ENCODE results near the gene PPP1R14B.
A peak's percentile ranks its signal among the peaks of the same experiment; 100 is the strongest.

PPP1R14B gene

DNA sequence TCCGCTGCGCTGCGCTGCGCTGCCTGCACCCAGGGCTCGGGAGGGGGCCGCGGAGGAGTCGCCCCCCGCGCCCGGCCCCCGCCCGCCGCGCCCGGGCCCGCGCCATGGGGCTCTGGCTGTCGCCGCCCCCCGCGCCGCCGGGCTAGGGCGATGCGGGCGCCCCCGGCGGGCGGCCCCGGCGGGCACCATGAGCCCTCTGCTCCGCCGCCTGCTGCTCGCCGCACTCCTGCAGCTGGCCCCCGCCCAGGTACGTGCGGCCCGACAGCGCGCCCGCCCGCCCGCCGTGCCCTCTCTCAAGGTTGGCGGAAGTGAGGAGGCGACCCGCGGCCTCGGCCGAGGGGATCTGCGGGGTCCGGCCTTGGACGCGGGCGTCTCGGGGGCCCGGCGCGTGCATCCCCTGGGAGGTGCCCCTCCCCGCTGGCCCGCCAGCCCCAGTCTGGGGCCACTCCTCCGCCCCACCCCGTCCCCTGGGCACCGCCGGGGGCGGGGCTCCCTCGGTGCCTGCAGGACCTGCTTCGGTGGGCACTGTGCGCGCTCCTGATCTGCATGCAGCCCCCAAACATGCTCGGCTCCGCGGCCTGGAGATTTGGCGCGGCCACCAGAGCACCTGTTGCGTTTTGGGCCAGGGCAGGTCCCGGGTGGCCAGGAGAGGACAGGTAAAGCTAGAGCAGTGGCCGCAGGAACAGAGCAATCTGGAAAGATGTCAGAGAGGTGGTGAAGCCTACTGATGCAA lies 11.9 kb downstream of the PPP1R14B start:
- H3K27me3 ChIP-seq (ENCODE audit: insufficient read depth, poor library complexity, severe bottlenecking): no peaks in the 10 kb centered on the region
- H3K27ac ChIP-seq (replicated peaks): no peak overlapping the region
- TF ChIP-seq SPI1 (IDR thresholded peaks at IDR 0.05; ENCODE audit: borderline replicate concordance, low read depth) (no peak), POLR2AphosphoS5 (IDR thresholded peaks at IDR 0.05; ENCODE audit: low read depth) (no peak)
- TF ChIP-seq, protein P1, sequence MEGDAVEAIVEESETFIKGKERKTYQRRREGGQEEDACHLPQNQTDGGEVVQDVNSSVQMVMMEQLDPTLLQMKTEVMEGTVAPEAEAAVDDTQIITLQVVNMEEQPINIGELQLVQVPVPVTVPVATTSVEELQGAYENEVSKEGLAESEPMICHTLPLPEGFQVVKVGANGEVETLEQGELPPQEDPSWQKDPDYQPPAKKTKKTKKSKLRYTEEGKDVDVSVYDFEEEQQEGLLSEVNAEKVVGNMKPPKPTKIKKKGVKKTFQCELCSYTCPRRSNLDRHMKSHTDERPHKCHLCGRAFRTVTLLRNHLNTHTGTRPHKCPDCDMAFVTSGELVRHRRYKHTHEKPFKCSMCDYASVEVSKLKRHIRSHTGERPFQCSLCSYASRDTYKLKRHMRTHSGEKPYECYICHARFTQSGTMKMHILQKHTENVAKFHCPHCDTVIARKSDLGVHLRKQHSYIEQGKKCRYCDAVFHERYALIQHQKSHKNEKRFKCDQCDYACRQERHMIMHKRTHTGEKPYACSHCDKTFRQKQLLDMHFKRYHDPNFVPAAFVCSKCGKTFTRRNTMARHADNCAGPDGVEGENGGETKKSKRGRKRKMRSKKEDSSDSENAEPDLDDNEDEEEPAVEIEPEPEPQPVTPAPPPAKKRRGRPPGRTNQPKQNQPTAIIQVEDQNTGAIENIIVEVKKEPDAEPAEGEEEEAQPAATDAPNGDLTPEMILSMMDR (IDR thresholded peaks at IDR 0.05; ENCODE audit: insufficient read depth, low read length): no peak
- peak overlapping the region; percentile 53 for H3K4me3 ChIP-seq (replicated peaks; ENCODE audit: insufficient read depth, low read length)
- no peak for DNase-seq (ENCODE audit: low read depth in 1 of 2, low spot score in 1 of 2)

DNA sequence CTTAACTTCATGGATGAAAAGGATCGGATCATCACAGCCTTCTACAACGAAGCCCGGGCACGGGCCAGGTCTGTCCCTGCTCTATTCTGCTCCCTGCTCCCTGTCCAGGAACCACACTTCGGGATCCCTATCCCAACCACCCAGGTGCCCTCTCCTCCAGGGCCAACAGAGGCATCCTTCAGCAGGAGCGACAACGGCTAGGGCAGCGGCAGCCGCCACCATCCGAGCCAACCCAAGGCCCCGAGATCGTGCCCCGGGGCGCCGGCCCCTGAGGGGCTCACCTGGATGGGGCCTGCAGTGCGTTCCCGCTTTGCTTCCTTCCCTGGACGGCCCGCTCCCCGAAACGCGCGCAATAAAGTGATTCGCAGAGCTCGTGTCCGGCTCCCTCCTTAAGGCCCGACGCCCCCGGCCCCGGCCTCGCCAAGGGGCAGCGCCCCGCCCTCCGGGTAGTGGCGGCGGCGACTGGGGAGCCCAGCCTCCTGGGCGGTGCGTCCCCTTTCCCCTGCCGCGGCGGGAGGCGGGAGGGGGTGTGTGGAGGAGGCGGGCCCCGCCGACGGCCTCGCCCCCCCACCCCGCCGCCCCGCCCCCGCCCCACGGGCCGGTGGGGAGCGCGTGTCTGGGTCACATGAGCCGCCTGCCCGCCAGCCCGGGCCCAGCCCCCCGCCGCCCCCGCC lies 12.7 kb downstream of the PPP1R14B start, which contains the start of gene VEGFB:
VEGFB (plus strand) TSS at position 672 of the 674 bp plus-strand sequence. CDS start 250 bp downstream, outside the sequence.
- Histone ChIP-seq H3K4me3 (replicated peaks; ENCODE audit: insufficient read depth, low read length) (peak within 1 kb of the TSS; percentile 53), H3K27me3 (ENCODE audit: insufficient read depth, poor library complexity, severe bottlenecking) (no peaks in the 10 kb centered on the region), H3K27ac (replicated peaks) (no peak within 1 kb of the TSS)
- no peak for TF ChIP-seq POLR2AphosphoS5 (IDR thresholded peaks at IDR 0.05; ENCODE audit: low read depth)
- no peak for TF ChIP-seq SPI1 (IDR thresholded peaks at IDR 0.05; ENCODE audit: borderline replicate concordance, low read depth)
- TF ChIP-seq GABPA (IDR thresholded peaks at IDR 0.05; ENCODE audit: low read depth): no peak
- TF ChIP-seq, protein P1 (IDR thresholded peaks at IDR 0.05; ENCODE audit: insufficient read depth, low read length): no peak
- TF ChIP-seq REST (IDR thresholded peaks at IDR 0.05; ENCODE audit: insufficient replicate concordance, low read depth): no peak
- no peak for DNase-seq (ENCODE audit: low read depth in 1 of 2, low spot score in 1 of 2)

DNA sequence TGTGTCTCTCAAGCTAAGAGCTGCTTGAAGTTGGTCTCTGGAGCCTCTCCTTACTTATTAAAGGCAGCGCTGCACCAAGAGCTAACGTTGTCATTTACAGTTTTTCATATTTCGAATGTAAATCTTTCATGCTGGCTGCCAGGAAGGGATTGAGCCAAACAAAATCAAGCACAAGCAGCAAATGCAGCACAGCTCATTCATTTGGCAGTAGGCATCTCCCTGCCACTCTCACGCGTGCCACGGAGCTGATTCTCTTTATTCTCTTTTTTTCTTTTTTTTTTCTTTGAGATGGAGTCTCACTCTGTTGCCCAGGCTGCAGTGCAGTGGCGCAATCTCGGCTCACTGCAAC lies 13.8 kb downstream of the PPP1R14B start:
- TF ChIP-seq, protein P1 (IDR thresholded peaks at IDR 0.05; ENCODE audit: insufficient read depth, low read length): no peak
- TF ChIP-seq GABPA (IDR thresholded peaks at IDR 0.05; ENCODE audit: low read depth) (no peak), REST (IDR thresholded peaks at IDR 0.05; ENCODE audit: insufficient replicate concordance, low read depth) (no peak), POLR2AphosphoS5 (IDR thresholded peaks at IDR 0.05; ENCODE audit: low read depth) (no peak), SPI1 (IDR thresholded peaks at IDR 0.05; ENCODE audit: borderline replicate concordance, low read depth) (no peak)
- DNase-seq (ENCODE audit: low read depth in 1 of 2, low spot score in 1 of 2): no peak
- Histone ChIP-seq H3K27me3 (ENCODE audit: insufficient read depth, poor library complexity, severe bottlenecking) (no peaks in the 10 kb centered on the region), H3K27ac (replicated peaks) (no peak overlapping the region), H3K4me3 (replicated peaks; ENCODE audit: insufficient read depth, low read length) (no peak overlapping the region)
